ENCODE measurements around the gene ESYT3.
"Not testable (repeated sequence)": the region's sequence is repeated elsewhere in the genome, so short reads cannot be mapped to it uniquely, and the experiment has no call there.

Gene ESYT3

DNA sequence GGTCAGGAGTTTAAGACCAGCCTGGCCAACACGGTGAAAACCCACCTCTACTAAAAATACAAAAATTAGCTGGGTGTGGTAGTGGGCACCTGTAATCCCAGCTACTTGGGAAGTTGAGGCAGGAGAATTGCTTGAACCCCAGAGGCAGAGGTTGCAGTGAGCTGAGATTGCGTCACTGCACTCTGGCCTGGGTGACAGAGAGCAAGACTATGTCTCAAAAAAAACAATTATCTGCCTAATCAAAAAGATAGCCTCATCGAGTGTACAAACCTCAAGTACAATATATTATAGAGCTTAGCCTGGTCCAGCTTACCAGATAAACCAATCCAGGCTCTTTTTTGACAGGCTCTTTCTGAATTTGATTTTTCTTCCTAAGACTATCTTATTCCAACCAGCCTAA, 61.2 kb downstream of the ESYT3 start:
- not testable (repeated sequence) for DNase-seq

DNA sequence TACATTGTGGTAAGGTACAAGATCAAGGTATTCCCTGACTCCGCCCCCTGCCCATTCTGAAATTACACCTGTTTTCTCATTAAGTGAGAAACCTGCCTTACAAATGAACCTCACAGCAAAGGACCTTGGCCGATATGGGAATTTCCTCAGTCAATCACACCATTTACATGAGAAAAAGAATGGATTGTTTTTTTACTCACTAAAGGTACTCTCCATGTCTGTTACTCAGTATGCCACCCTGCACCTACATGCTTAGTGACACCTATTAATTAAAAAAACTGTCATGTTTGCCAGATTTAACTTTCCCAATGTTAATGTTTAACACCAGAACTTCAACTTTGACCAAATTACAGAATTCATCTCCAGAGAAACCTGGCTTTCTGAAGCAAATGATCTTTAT, 62.0 kb downstream of the ESYT3 start:
- no peak for DNase-seq

DNA sequence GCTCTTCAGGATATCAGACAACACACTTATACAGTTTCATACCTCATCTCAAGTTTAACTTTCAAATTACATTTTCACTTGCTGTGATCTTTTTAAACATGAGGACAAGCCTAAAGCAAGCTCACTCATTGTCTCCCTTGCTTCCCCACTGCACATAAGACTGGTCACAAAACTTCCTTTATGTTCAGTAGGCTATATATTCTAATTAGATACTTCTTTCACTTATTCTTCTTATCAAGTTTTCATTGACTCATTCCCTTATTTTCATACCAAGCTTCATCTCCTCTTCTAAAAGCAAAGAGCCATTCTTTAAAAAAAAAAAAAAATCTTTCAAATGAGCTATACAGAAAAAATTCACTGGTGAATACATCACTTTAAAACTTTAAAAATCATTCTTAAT, 62.6 kb downstream of the ESYT3 start:
- no peak for DNase-seq

DNA sequence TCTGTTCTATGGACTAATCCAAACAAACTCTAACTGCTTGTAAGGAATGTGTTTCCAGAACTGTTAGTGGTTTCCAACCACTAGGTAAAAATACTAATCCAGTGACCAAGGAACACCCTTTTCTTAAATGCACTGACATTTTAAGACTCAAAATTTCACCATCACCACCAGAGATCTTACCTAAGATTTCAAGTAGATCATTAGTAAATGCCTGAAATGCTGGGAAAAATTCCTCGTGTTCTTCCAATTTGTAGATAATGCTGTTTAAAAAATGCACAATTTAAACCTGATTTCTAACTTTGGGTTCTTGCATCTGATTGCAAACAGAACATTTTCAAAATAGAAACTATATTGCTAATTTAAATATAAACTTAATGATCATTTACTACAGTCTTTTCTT, 63.4 kb downstream of the ESYT3 start:
- no peak for DNase-seq

DNA sequence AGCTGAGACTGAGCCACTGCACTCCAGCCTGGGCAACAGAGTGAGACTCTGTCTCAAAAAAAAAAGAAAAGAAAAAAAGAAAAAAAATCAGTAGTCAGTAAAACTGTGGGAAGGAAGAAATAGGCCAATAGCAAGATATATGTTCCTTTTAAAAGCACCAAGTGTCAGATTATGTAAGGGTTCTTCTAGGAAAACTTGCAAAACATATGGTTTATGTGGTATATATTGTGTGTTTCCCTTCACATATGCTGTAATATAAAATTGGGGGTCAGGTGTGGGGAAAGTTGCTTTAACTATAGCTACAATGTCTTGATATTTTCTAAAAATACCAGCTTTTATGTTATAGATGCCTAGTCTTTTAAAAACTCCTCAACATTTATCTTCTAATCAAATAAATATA, 64.6 kb downstream of the ESYT3 start:
- no peak for DNase-seq

DNA sequence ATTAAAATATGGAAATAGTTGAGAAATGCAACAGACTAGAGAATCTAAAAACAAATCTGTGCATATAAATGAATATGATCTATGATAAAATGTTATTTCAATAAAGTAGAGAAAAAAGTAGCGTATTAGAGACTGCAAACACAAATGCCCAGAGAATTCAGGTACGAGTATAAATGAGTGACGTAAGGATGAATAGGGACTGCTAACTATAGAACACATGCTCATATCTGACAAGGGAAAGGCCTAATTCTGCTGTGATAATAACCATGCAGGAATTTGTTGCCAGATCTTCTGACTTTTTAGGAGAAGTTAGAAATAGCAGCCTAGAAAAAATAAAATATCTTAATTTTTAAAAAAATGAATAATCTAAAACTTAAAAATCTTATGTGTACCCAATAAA, 73.1 kb downstream of the ESYT3 start:
- no peak for DNase-seq

DNA sequence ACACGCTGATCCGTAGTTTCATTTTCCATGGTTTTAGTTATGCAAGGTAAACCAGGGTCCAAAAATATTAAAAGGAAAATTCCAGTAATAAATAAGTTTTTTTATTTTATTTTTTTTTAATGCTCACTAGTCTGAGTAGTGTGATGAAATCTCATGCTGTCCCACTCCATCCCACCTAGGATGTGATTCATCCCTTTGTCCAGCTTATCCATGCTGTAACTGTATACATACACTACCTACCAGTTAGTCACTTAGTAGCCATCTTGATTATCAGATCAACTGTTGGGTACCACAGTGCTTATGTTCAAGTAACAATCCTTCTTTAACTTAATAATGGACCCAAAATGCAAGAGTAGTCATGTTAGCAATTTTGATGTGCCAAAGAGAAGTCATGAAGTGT, 75.2 kb downstream of the ESYT3 start:
- DNase-seq = no peak

DNA sequence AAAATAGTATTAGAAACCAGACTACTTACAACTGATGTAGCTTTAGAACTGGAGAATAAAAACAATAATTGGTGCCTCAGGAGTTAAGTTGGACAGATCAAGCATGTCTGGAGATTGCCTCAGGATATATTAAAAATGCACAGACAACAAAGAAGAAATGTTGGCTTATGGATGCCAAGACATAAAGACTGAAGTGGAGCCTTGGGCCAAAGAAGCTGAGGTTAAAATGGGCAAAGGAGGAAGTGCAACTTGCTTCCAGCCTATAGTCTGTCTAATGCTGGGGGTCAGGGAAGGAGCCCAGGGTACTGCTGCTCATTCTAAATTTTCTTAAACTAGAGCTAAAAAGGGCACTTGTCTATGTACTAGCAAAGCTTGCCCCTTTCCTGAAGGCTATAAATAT, 77.5 kb downstream of the ESYT3 start:
- no peak for DNase-seq

DNA sequence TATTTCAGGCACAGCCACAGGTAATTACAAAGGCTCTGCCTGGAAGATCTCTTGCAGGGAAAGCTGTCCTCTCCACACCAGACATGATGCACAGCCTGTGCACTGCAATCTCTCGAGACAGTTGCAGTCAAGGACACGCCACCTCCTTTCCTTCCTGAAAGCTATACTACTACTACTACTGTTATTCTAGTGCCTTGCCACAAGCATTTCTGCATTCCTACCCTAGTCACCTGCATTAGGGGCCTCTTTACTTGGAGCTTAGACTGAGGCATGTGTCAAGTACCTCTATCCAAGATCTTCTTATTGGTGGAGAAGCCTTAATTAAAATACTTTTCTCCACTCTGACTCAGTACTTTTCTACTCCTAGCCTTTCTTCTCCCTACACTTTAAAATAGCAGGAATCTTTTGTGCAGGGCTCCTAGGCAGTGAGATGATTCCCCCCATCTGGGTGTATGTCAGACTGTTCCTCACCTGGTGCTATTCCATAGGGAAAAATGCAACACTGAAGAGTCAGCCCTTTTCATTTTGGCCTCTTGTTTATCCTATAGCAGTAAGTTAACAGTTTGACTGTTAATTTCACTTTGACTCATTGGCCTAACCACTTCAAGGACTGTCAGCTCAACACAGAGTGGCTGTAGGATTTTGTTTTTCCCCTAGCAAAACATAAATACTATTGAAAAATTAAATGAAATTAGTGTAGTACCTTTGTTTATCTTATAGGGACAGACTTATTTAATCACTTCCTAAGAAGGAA, 78.9 kb downstream of the ESYT3 start:
- DNase-seq = no peak

DNA sequence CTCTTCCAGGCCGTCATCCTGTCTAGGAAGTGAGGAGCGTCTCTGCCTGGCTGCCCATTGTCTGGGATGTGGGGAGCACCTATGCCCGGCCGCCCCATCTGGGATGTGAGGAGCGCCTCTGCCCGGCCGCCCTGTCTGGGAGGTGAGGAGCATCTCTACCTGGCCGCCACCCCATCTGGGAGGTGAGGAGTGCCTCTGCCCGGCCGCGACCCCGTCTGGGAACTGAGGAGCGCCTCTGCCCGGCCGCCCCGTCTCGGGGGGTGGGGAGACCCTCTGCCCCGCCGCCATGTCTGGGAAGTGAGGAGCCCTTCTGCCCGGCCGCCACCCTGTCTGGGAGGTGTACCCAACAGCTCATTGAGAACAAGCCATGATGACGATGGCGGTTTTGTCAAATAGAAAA, 87.0 kb downstream of the ESYT3 start:
- DNase-seq = not testable (repeated sequence)

Measured in amniotic stem cell (primary cell).